NCI-H526 treated with DMSO at 0.1 percent for 48 hours (cell line): ENCODE results near the gene ADCY2.

Experiments
- DNase-seq: peaks from one replicate; lab custom pipeline; 2025; lab: John Stamatoyannopoulos, UW

The ADCY2 gene

DNA sequence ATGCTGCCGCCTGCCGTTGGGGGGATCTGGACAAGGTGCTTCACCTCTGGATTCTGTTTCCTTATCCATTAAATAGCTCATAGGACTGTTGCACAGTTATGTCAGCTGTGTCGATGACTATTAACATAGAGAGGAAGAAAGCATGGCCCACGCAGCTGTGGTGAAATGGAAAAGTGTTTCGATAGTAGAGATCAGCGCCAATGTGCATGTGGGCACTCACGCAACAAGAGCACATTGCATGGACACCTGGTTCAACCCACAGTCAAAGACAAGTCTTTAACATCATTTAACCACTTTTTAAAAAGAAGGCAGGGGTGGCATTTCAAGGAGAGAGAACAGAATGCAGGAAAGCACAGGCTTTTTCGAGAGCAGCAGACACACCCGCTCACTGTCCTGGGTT lies 107.6 kb downstream of the ADCY2 start:
- no peak for DNase-seq

DNA sequence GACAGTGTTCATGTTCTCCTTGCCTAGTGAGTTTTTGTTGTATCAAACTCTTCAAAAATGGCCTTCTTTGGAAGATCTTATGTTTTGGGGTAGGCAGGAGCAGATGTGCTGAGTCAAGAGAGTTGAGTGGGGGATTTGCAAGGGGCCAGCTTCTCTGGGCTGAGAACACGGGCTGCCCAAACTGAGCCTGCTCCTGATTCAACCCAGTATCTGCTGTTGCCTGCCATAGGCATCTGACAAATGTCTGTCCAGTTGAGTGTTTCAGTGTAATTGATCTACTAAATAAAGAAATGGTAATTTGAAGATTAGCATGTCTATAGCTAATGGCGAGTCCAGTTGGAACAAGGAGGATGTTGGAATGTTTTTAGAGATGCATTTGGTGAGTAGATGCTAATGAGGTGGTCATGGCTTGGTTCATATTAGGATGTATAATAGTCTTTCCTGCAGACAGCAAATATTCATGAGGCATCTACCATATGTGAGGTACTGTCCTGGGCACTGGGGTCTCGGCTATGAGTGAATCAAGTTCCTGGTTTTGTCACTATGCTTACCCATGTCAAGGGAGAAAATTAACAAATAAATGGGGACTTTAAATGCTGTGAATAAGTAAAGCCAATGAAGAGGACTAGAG lies 119.5 kb downstream of the ADCY2 start:
- DNase-seq = no peak

DNA sequence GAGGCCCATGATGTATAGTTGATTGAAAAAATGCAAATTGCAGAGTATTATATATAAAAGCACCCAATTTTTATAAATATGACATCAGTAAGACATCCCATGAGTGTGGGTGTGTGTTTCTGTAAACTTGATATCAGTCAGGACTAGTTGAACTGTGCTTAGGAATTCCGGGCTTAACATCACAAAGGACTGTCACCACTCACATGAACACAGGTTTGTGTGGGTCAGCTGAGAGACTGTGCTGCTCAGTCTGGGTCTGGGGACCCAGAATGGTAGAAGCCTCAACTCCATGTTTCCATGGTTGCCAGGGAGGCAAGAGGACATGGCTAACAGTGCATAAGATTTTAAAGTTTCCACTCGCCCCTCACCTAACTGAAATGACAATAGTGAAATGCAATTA lies 120.3 kb downstream of the ADCY2 start:
- no peak for DNase-seq

DNA sequence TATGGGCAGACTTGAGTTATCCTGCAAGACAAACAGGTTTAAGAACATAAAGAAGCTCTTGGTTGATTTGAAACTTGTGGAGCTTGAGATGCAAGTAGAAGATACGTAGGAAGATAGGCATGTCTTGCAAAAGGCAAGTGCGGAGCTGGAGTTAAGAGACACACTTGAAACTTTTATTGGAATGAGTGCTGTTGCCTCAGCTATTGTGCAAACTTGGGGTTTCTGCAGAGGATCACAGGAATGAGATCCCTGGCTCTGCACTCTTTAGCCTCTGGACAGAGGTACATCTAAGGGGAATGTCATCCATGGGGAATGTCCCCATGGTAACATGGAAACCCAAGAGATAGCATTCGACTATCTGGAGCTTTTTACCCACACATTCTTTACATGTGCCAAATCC lies 121.1 kb downstream of the ADCY2 start:
- DNase-seq = no peak

DNA sequence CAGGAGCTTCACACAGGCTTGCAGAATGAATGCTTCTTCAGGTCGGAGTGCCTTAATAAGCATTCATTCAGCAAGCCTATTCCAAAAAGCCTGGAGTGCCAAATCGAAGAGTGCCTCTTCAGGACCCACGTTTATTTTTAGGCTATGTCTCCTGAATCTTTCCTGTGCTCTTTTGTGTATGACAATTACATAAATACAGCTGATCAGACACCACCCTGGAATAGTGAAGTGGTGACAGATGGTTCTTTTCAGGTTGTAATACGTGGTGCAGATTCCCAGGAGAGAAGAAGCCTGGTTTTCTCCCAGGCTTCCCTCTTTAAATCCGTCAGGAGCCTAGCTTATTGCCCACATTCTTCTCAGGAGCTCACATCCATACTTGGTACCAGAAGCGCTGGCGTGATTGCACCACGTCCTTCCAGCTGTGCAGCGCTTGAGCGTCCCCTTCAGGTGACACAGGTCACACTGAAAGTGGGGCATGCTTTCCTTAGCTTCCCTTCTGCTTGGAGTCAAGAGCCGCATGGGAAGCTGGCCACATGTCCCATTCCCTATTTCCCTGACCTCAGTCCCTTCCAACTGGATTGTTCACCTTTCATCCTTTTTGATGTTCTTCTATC lies 123.1 kb downstream of the ADCY2 start:
- DNase-seq = no peak

DNA sequence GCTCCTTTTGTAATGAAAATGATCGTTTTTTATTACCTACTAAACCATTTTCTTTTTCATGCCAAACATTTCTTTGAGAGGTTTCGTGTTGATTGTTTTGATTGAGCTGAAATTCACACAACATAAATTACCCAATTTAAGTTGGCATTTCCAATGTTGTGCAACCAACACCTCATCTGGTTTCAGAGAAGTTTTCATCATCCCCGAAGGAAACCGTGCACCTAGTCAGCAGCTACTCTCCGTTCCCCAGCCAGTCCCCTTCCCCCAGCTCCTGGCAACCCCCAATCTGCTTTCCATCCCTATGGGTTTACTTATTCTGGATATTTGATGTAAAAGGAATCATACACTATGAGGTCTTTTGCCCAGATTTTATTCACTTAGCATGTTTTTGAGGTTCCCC lies 123.6 kb downstream of the ADCY2 start:
- DNase-seq = no peak

DNA sequence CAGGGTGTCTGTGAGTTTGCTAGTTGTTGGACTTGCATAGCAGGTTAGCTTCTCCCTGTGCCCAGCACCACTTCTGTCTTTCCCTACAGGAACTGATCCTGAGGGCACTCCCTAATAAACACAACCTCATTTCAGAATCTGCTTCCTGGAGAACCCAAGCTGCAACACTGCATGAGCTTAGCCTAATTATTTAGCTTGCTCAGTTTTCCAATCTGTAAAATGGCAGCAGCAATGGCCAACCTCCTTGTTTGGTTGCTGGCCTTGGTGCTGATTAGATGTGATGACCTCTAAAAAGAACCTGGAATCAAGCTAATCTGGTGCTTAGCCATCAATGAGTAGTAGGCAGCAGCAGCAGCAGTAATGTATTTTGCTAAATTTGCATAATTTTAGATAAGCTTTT lies 133.9 kb downstream of the ADCY2 start:
- DNase-seq = no peak

DNA sequence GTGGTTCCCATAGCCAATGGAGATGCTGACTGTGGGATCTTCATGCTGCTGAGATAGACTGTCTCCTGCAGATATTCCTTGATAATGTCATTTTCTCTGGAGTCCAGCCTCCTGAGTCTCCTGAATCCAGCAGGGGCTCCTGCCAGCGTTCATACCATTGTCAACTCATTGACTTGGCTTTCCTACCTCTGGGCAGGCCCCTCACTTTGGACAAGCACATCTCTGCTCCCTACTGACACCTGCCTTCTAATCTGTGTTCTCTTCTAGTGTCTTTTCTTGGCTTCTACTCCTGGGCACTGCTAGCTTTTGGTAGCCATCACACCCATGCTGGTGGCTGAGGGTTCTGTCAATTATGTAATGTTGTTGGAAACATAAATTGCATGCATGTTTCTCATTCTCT lies 138.0 kb downstream of the ADCY2 start:
- DNase-seq = no peak

DNA sequence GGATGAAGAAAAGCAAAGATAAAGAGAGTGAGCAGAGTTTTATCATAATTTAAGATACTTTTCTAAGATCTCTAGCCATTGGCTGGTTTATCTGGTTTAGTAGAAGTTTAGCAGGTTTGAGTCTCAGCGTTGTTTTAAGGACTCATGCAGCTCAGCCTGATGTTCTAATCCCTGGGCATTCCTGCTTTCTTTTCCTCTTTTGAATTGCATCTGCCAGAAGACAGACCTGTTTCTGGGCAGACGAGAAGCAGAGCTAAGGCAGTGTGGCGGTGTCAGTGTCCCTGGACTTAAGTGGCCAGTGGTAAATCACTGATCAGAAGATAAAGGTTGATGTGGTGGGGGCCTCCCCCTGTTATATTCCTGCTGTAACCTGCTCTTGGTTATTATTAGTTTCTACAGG lies 138.6 kb downstream of the ADCY2 start:
- no peak for DNase-seq

DNA sequence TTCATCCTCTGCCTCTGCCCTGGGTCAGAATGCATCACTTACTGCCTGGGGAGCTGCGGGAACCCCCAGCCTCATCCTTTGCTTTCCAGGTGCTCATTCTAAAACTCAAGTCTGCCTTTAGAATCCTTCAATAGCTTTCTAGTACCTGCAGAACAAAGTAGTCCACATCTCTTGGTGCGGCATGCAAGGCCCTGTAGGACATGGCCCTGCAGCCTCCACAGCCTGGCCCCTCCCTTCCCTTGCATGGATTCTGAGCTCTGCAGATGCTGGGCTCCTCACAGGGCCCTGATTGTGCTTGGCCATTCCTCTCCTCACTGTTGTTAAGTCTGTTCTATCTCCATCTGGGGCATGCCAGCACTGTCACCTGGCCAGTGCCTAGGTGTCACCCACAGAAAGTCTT lies 141.6 kb downstream of the ADCY2 start:
- DNase-seq = no peak

DNA sequence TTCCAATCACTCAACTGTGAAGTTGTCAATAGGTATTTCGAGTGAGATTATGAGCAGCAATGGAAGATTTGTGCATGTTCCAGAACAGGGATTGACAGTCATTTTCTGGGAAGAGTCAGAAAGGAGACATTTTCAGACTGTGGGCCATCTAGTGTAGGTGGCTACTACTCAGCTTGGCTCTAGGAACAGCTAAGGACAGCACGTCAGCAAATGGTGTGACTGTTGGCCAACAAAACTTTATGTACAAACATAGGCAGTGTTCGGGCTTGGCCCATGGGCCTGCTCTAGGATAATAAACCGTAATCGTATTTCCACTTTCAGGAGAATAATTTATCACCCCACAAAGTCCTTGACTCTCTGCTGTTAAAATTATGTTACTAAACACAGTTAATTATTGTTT lies 143.6 kb downstream of the ADCY2 start:
- no peak for DNase-seq

DNA sequence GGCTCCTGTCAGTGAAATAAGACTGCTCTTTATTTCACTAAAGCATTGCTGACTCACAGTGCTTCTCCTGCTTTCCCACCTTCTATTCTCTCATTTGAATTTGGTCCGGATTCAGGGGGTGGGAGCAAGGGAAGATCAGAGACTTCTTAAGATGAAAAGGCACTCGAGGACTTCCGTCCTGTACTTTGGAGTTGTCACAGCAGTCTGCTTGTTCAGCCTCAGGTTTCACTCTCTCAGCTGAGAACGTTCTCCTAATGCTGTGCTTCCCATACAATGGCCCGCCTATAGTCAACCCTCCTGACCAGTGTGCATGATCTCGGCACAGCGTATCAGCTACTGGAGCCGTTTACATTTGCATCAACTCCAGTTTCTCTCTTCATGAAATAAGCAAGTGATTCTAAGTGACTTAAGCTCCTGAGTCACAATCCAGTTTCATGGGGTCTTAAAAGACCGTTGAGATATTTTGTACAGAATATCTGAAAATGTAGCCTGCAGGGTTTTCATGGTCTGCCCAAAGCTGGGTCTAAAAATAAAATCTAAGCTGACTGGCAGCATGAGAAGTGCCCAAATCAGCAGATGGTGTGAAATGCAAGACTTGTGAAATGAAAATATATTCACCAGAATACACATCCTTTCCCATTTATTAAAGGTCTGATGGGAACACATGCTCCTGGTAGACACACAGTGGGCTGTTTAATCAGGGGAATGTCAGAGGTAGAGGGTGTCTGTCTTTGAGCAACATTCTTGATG lies 145.0 kb downstream of the ADCY2 start:
- DNase-seq = no peak

DNA sequence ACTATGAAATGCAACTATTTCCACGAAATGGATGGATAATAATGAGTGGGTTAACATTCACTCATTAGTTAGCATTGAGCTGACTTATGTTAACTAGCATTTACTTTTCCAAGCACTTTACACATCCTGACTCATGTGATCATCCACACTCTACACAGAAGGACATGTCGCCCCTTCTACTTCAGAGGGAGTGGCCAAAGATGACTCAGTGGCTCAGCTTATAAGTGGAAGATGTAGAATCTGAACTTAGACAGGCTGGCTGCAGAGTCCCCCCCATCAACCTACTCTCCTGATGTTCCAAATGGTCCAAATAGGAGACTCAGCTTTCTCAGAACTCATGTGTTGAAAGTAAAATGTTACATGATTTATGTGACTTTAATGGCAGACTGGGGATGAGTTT lies 146.0 kb downstream of the ADCY2 start:
- no peak for DNase-seq

DNA sequence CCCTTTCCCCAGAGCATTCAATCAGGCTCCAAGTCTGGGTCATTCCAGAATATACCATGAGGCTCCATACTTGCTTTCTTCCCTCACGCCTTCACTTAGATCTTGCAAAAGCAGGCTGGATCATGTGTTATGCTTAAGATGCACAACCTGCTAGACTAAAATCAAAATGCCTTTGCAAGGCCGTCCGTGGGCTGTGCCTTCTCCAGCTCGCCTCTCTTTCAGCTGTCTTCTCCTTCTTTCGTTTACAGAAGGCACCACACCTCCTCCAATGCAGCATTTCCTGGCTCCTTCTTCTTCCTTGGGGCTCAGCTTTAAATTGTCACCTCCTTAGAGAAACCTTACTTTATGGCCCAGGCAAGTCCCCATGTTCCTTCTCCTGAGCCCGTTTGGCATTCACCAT lies 150.6 kb downstream of the ADCY2 start:
- DNase-seq = no peak

DNA sequence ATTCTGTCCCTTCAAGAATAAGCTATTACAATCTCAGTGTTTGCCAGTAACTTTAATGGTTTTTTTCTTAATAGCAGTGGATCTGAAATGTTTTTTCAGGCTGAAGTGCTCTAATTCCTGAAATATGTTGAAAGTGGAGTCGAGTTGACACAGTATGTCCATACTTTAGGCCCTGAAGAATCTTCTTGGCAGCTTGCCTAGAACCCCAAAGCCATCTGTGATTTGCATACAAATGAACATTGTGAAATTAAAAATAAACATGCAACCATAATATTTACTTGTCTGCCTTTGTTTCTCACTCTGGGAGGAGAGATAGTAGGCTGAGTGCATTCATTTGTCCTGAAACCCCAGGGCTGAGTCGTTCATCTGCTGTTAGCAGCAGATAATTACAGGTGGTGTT lies 152.7 kb downstream of the ADCY2 start:
- DNase-seq = no peak

DNA sequence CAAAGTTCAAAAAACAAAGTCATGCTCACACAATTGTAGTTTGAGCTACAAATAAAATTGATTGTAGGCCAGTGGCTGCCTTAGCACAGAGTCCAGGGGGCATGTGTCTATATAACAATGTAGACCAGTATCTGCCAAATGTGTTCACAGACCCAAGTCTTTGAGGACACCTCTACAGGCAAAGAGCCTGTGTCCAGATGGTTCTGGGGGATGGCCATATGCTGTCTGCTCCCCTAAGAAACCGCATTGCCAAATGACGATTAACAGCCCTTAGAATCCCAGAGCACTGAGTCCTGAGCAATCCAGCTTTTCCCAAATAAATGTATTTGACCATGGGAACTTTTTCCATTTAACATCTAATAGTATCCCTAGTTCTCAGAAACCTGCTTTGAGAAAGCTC lies 169.6 kb downstream of the ADCY2 start:
- DNase-seq = no peak

DNA sequence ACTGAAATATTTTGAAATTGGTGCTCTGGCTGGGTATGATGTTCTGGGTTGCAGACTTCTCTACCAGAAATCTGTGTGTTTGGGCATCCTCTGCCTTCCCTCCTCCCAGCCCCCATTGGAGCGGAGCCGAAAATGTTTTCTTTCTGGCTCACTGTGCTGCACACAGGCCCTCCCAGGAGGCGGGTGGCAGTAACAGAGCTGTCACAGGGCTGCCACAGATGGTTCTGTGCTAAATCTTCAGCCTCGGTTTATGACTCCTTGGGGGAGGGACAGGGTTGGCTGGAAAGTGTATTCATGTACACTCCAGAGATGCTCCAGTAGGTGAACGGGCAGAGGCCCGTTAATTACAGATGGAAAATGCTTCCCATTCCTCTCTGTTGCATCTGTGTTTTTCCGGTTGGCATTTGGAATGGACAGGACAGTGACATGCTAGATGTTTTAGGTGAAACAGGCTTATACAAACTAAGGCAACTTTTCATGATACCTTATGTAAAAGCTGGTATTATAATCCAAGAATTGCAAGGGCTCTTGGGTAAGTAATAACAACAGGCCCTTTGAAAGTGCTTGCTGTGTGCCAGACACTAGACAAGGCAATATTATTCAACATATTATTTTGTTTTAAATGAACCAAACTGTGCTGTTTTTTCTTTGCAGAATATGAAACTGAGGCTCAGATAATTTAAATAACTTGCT lies 180.2 kb downstream of the ADCY2 start:
- DNase-seq = no peak

DNA sequence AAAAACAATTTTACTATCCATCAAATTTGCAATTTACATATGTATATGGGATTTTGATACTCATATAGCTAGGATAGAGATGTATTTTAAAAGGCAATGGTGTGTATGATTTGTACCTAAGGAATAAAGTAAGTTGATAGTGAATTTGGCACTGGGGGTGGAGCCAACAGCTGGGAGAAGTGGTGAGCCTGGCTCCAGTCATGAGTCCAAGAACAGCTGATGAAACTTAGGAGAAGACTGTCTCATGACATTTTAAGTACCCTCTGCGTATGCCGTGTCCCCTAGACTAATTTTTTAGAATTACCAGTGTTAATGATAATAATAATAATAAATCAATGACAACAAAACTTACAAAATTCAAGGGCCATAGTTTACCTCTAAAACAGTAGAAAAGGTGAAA lies 181.4 kb downstream of the ADCY2 start:
- no peak for DNase-seq

DNA sequence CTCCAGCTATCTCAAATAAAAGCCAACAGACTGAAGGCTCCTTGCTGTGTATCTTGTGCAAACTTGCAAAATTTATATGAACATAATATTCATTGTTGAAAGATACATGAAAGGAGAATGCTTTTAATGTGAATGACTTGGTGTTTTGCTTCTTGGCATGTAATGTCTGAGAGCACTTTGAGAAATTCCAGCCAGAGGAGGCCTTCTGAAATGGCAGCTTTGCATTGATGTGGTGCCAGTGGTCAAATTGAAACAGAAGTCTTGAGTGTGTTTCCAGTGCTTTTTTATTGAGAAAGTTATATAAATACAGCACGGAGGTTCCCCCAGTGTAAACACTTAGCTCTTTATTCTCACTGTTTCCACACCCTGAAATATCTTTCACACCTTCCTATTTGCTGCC lies 182.1 kb downstream of the ADCY2 start:
- DNase-seq = no peak

DNA sequence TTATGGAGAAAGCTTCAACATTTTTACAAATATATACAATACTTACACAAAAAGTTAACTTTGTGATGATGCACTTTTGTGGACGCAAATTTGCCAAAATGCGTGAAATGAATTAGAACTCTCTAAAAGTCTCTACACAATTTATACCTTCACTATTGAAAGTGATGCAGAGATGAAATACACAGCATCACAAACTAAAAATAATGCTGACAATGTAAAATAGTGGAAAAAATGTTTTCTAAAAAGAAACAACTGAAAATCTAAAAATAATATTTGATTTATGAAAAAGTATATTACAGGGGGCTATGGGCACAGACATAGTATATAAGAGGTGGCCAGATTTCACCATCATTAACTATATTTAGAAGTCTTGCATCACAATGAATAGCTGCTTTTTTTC lies 188.8 kb downstream of the ADCY2 start:
- DNase-seq = no peak

DNA sequence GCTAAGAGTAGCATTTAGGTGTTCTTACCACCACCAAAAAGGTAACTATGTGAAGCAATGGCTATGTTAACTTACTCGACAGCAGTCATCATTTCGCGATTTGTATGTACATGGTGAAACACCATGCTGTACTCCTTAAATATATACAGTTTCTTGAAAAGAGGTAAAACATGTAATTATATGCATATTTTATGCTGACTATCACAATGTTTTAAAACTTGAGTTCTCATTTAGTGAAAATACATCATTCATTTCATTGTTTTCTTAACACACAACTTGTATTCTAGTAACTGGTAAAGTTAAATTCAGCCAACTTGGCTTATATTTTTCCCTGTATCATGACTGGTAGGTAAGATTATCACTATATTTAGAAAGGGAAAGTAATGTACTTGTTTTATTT lies 189.9 kb downstream of the ADCY2 start:
- DNase-seq = no peak

DNA sequence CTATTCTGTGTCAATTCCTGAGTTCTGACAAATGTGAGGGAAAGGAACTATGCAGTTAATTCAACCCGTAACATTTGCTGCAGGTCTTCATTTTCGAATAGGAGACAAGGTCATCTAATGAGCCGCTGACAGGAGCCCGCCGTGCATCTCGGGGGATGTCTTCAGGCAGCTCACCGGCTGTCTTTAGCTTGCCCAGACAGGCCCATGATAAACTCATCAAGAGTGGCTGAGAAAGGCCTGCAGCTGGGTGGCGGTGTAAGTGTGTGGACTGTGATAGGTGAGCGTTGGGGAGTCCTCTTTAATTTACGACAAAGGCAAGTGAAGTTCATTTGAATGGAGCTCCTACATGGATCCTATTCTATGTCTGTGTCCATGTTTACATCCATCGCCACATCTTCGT lies 190.5 kb downstream of the ADCY2 start:
- no peak for DNase-seq

DNA sequence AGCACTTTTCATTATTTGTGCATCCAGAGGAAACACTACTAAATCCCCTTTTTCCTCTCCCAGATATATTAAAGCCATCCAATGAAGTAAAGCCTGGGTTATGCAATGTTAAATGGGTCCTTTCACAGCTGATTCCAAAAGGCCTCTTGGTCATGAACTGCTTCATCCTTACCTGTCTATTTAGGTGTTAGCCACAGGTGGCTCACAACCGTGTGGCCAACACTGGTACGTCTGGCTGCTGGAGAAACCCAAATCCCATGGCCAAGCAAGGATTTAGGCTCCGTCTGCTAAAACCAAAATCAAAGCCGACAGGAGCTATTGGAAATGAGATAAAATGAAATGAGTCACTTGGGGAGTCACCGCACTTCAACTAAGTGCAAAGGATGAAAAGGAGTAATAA lies 193.9 kb downstream of the ADCY2 start:
- DNase-seq = no peak
